GM23338 (cell line): ENCODE data around the gene ZNF26.

Experiments
- CTCF ChIP-seq, 2 experiments: fragments of 200-600 bp in 1 of 2; sonication (generic) in 1 of 2; conservative IDR thresholded peaks; 2 replicates each; pipeline versions ENCODE4 v1.5.1 to v1.6.1; 2016 to 2017; ENCODE audit warnings: antibody characterized with exemption in 2 of 2, low read depth in 2 of 2, mild to moderate bottlenecking in 2 of 2, moderate library complexity in 1 of 2
- EZH2phosphoT487 ChIP-seq: fragments of 200-600 bp; sonication (generic); IDR thresholded peaks from one replicate; pipeline ENCODE4 v1.8.1; 2018; ENCODE audit warnings: antibody characterized with exemption; ENCODE audit not compliant: unreplicated experiment

- TF ChIP-seq CTCF (conservative IDR thresholded peaks at IDR 0.05; ENCODE audit: low read depth in 2 of 2), result no peak
- no peak for TF ChIP-seq EZH2phosphoT487
These were observed 19.3 kb upstream of the ZNF26 start for GRCh38 chr12:132966676-132967415.
